Measurements from ENCODE around the gene OLFM4.

The OLFM4 gene

DNA sequence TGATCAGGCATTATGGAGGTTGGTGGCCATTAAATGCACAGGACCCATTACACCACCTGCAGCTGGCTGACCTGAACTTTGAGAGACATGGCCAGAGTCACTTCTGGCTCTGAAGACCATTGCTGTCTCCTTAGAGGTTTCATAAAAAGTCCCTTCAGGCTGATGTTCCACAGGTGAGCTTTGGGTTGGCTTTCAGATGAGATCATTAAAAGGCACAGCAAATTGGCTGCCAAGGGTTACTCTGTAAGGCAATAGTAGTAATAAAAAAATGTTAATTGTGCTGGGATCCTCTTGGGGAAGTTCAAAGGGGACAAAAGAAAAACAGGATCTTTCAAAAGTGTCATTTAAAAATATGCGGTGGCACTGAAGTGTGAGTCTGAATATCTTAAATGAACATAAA lies 4.2 kb downstream of the OLFM4 start:
- Histone ChIP-seq H3K27me3 (ENCODE audit: control insufficient read depth in 3 of 3, insufficient read depth in 3 of 3, low read depth in 1 of 3, low read length in 3 of 3) (no peaks in the 10 kb centered on the region), H3K27ac (replicated peaks; ENCODE audit: low read length) (no peak overlapping the region), H3K79me1 (ENCODE audit: low read depth, low read length) (no peaks in the 10 kb centered on the region), H3K36me3 (replicated peaks in 1 of 2; ENCODE audit: control insufficient read depth in 2 of 2, insufficient read depth in 2 of 2, low read length in 2 of 2) (no peaks in the 10 kb centered on the region), H2BK5ac (ENCODE audit: low read length) (no peak overlapping the region), H2AFZ (ENCODE audit: low read length) (no peak overlapping the region), H2BK15ac (ENCODE audit: low read length) (no peak overlapping the region), H3K4me3 (ENCODE audit: low read length in 2 of 2) (no peak overlapping the region), H2BK120ac (ENCODE audit: low read depth, low read length) (no peak overlapping the region), H3K23ac (ENCODE audit: low read depth, low read length, poor library complexity) (no peak overlapping the region), H3K14ac (ENCODE audit: low read length) (no peak overlapping the region), H3K9me3 (replicated peaks in 1 of 2; ENCODE audit: control insufficient read depth in 2 of 2, insufficient read depth in 1 of 2, low read depth in 1 of 2, low read length in 2 of 2) (no peaks in the 10 kb centered on the region), H3K18ac (ENCODE audit: low read length) (no peak overlapping the region), H2AK5ac (ENCODE audit: low read depth, low read length) (no peak overlapping the region), H3K4me1 (ENCODE audit: control insufficient read depth in 2 of 2, insufficient read depth in 1 of 2, low read depth in 1 of 2, low read length in 2 of 2) (peaks cover 0 to 4% of the 10 kb centered on the region in 2 donors), H3K9ac (ENCODE audit: low read depth, low read length, poor library complexity) (no peak overlapping the region), H4K91ac (ENCODE audit: low read depth, low read length, poor library complexity) (no peak overlapping the region), H2BK12ac (ENCODE audit: low read length) (no peak overlapping the region), H3K4me2 (ENCODE audit: insufficient read depth, low read length, poor library complexity, severe bottlenecking) (no peak overlapping the region), H4K8ac (ENCODE audit: low read depth, low read length) (no peak overlapping the region), H3K4ac (ENCODE audit: low read length) (no peak overlapping the region)
- no CpG with 5 or more reads among the region's 1 CpG for WGBS, 2 donors (ENCODE audit: extremely low coverage in 2 of 2, insufficient read length in 2 of 2, insufficient replicate concordance in 1 of 2)
- DNase-seq (ENCODE audit: low spot score): no peak

DNA sequence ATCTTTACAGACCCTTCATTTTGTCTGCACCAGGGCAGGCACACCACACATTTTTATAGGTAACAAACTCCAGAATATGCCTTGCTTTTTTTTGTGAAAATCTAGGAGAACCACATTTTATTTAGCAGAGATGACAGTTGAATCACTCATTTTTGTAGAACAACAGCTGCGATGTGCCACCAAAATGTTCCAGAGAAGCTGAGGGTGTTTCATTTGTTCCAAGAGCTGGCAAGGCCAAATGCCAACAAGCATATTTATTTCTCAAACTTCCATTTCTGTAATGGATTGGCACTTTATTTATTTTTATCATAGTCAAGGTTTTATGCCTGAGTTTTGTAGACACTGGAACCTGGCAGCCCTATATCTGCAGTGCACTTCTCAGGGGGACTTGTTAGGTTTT lies 10.4 kb downstream of the OLFM4 start:
- H3K4me3 ChIP-seq (ENCODE audit: low read length in 2 of 2): no peak overlapping the region
- H3K27me3 ChIP-seq (ENCODE audit: control insufficient read depth in 3 of 3, insufficient read depth in 3 of 3, low read depth in 1 of 3, low read length in 3 of 3): no peaks in the 10 kb centered on the region
- H3K23ac ChIP-seq (ENCODE audit: low read depth, low read length, poor library complexity): no peak overlapping the region
- DNase-seq (ENCODE audit: low spot score): no peak
- H2BK15ac ChIP-seq (ENCODE audit: low read length): no peak overlapping the region
- H2AFZ ChIP-seq (ENCODE audit: low read length): no peak overlapping the region
- H3K4me1 ChIP-seq (ENCODE audit: control insufficient read depth in 2 of 2, insufficient read depth in 1 of 2, low read depth in 1 of 2, low read length in 2 of 2): peaks cover 4 to 13% of the 10 kb centered on the region in 2 donors
- H3K18ac ChIP-seq (ENCODE audit: low read length): no peak overlapping the region
- H3K79me1 ChIP-seq (ENCODE audit: low read depth, low read length): no peaks in the 10 kb centered on the region
- H2BK12ac ChIP-seq (ENCODE audit: low read length): no peak overlapping the region
- H3K14ac ChIP-seq (ENCODE audit: low read length): no peak overlapping the region
- H3K4me2 ChIP-seq (ENCODE audit: insufficient read depth, low read length, poor library complexity, severe bottlenecking): no peak overlapping the region
- H3K9me3 ChIP-seq (replicated peaks in 1 of 2; ENCODE audit: control insufficient read depth in 2 of 2, insufficient read depth in 1 of 2, low read depth in 1 of 2, low read length in 2 of 2): no peaks in the 10 kb centered on the region
- H3K9ac ChIP-seq (ENCODE audit: low read depth, low read length, poor library complexity): no peak overlapping the region
- H2BK120ac ChIP-seq (ENCODE audit: low read depth, low read length): no peak overlapping the region
- no peak overlapping the region for H2AK5ac ChIP-seq (ENCODE audit: low read depth, low read length)
- no CpG with 5 or more reads among the region's 1 CpG for WGBS, 2 donors (ENCODE audit: extremely low coverage in 2 of 2, insufficient read length in 2 of 2, insufficient replicate concordance in 1 of 2)
- H2BK5ac ChIP-seq (ENCODE audit: low read length): no peak overlapping the region
- H3K4ac ChIP-seq (ENCODE audit: low read length): no peak overlapping the region
- H4K8ac ChIP-seq (ENCODE audit: low read depth, low read length): no peak overlapping the region
- no peak overlapping the region for H4K91ac ChIP-seq (ENCODE audit: low read depth, low read length, poor library complexity)
- H3K27ac ChIP-seq (replicated peaks; ENCODE audit: low read length): no peak overlapping the region
- H3K36me3 ChIP-seq (replicated peaks in 1 of 2; ENCODE audit: control insufficient read depth in 2 of 2, insufficient read depth in 2 of 2, low read length in 2 of 2): no peaks in the 10 kb centered on the region

DNA sequence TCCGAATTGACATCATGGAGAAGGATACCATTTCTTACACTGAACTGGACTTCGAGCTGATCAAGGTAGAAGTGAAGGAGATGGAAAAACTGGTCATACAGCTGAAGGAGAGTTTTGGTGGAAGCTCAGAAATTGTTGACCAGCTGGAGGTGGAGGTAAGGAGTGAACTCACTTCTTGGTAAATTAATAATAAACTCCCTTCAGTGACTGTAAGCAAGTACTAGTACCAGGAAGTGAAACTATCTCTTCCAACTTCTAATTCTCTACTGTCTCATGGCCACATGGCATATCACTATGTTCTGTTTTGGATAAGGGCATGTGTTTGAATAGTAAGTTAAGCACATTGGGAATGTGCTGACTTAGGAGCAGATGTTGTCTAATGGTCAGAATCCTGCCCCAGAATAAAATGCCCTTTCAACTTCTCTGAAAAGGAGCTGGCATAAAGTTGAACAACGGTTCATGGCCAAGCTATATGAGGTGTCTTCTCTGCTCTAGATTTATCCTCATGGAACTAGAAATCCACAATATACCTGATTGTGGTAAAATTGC lies 13.4 kb downstream of the OLFM4 start:
- WGBS, 2 donors (ENCODE audit: extremely low coverage in 2 of 2, insufficient read length in 2 of 2, insufficient replicate concordance in 1 of 2): no CpG with 5 or more reads among the region's 3 CpGs
- no peak overlapping the region for H4K91ac ChIP-seq (ENCODE audit: low read depth, low read length, poor library complexity)
- no peak overlapping the region for H4K8ac ChIP-seq (ENCODE audit: low read depth, low read length)

DNA sequence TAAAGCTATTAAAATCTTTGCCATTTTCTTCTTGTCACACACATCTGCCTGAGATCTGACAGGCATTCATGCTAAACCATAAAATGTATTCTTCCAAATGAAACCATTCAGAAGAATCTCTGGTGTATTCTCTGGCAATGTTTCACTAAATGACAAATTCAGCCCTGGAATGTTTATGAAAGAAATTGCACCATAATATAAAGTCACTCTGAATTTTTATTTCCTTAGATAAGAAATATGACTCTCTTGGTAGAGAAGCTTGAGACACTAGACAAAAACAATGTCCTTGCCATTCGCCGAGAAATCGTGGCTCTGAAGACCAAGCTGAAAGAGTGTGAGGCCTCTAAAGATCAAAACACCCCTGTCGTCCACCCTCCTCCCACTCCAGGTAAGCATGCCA lies 14.3 kb downstream of the OLFM4 start:
- peak overlapping the region; percentile 73 for H2AFZ ChIP-seq (ENCODE audit: low read length)
- H3K4me2 ChIP-seq (ENCODE audit: insufficient read depth, low read length, poor library complexity, severe bottlenecking): no peak overlapping the region
- H3K79me1 ChIP-seq (ENCODE audit: low read depth, low read length): no peaks in the 10 kb centered on the region
- WGBS, 2 donors (ENCODE audit: extremely low coverage in 2 of 2, insufficient read length in 2 of 2, insufficient replicate concordance in 1 of 2): no CpG with 5 or more reads among the region's 4 CpGs
- no peak overlapping the region for H2BK12ac ChIP-seq (ENCODE audit: low read length)
- no peak overlapping the region for H4K91ac ChIP-seq (ENCODE audit: low read depth, low read length, poor library complexity)
- H2BK15ac ChIP-seq (ENCODE audit: low read length): no peak overlapping the region
- H2BK5ac ChIP-seq (ENCODE audit: low read length): no peak overlapping the region
- H3K27me3 ChIP-seq (ENCODE audit: control insufficient read depth in 3 of 3, insufficient read depth in 3 of 3, low read depth in 1 of 3, low read length in 3 of 3): no peaks in the 10 kb centered on the region
- no peak for DNase-seq (ENCODE audit: low spot score)
- no peak overlapping the region for H3K23ac ChIP-seq (ENCODE audit: low read depth, low read length, poor library complexity)
- H3K4me1 ChIP-seq (ENCODE audit: control insufficient read depth in 2 of 2, insufficient read depth in 1 of 2, low read depth in 1 of 2, low read length in 2 of 2): peaks cover 6 to 17% of the 10 kb centered on the region in 2 donors
- no peak overlapping the region for H3K9ac ChIP-seq (ENCODE audit: low read depth, low read length, poor library complexity)
- H2AK5ac ChIP-seq (ENCODE audit: low read depth, low read length): no peak overlapping the region
- H3K27ac ChIP-seq (replicated peaks; ENCODE audit: low read length): no peak overlapping the region
- no peaks in the 10 kb centered on the region for H3K36me3 ChIP-seq (replicated peaks in 1 of 2; ENCODE audit: control insufficient read depth in 2 of 2, insufficient read depth in 2 of 2, low read length in 2 of 2)
- H3K4ac ChIP-seq (ENCODE audit: low read length): no peak overlapping the region
- H2BK120ac ChIP-seq (ENCODE audit: low read depth, low read length): no peak overlapping the region
- H4K8ac ChIP-seq (ENCODE audit: low read depth, low read length): no peak overlapping the region
- H3K14ac ChIP-seq (ENCODE audit: low read length): no peak overlapping the region
- no peak overlapping the region for H3K4me3 ChIP-seq (ENCODE audit: low read length in 2 of 2)
- no peaks in the 10 kb centered on the region for H3K9me3 ChIP-seq (replicated peaks in 1 of 2; ENCODE audit: control insufficient read depth in 2 of 2, insufficient read depth in 1 of 2, low read depth in 1 of 2, low read length in 2 of 2)
- no peak overlapping the region for H3K18ac ChIP-seq (ENCODE audit: low read length)

More for the DNA sequence above, 13.4 kb downstream of the OLFM4 start:
- no peak for DNase-seq (ENCODE audit: low spot score)
- Histone ChIP-seq H3K27me3 (ENCODE audit: control insufficient read depth in 3 of 3, insufficient read depth in 3 of 3, low read depth in 1 of 3, low read length in 3 of 3) (no peaks in the 10 kb centered on the region), H3K4me1 (ENCODE audit: control insufficient read depth in 2 of 2, insufficient read depth in 1 of 2, low read depth in 1 of 2, low read length in 2 of 2) (peaks cover 6 to 17% of the 10 kb centered on the region in 2 donors), H3K79me1 (ENCODE audit: low read depth, low read length) (no peaks in the 10 kb centered on the region), H2AK5ac (ENCODE audit: low read depth, low read length) (no peak overlapping the region), H3K4me2 (ENCODE audit: insufficient read depth, low read length, poor library complexity, severe bottlenecking) (no peak overlapping the region), H3K23ac (ENCODE audit: low read depth, low read length, poor library complexity) (no peak overlapping the region), H3K36me3 (replicated peaks in 1 of 2; ENCODE audit: control insufficient read depth in 2 of 2, insufficient read depth in 2 of 2, low read length in 2 of 2) (no peaks in the 10 kb centered on the region), H3K18ac (ENCODE audit: low read length) (no peak overlapping the region), H3K27ac (replicated peaks; ENCODE audit: low read length) (no peak overlapping the region), H2BK15ac (ENCODE audit: low read length) (no peak overlapping the region), H3K9ac (ENCODE audit: low read depth, low read length, poor library complexity) (no peak overlapping the region), H3K14ac (ENCODE audit: low read length) (no peak overlapping the region), H2AFZ (ENCODE audit: low read length) (no peak overlapping the region), H2BK12ac (ENCODE audit: low read length) (no peak overlapping the region), H2BK5ac (ENCODE audit: low read length) (no peak overlapping the region), H3K9me3 (replicated peaks in 1 of 2; ENCODE audit: control insufficient read depth in 2 of 2, insufficient read depth in 1 of 2, low read depth in 1 of 2, low read length in 2 of 2) (no peaks in the 10 kb centered on the region), H3K4ac (ENCODE audit: low read length) (no peak overlapping the region), H2BK120ac (ENCODE audit: low read depth, low read length) (no peak overlapping the region), H3K4me3 (ENCODE audit: low read length in 2 of 2) (no peak overlapping the region)
